Amygdala (tissue), 56 donors: Measurements from ENCODE around the gene ADGRG7.
A peak's percentile ranks its signal among the peaks of the same experiment; 100 is the strongest.
"Not testable (repeated sequence)": the region's sequence is repeated elsewhere in the genome, so short reads cannot be mapped to it uniquely, and the experiment has no call there.

Experiments used
- DNase-seq, 56 donors: peaks; one replicate each; lab custom pipeline; 2025; lab: John Stamatoyannopoulos, UW

Gene ADGRG7

GRCh38 chr3:100609305-100609704, at the start of gene ADGRG7:
Gene ADGRG7, plus strand, starts transcription at chr3:100609601. Its CDS starts 256 bp downstream, at chr3:100609857.
- no peak for DNase-seq

GRCh38 chr3:100560426-100560825, 49.0 kb upstream of the ADGRG7 start:
- no peak for DNase-seq

- DNase-seq = no peak
Observed at GRCh38 chr3:100561459-100562158, 47.8 kb upstream of the ADGRG7 start.

- no peak for DNase-seq
Observed at GRCh38 chr3:100562224-100562857, 47.1 kb upstream of the ADGRG7 start.

GRCh38 chr3:100563228-100563627, 46.2 kb upstream of the ADGRG7 start:
- DNase-seq = no peak

- no peak for DNase-seq
Observed at GRCh38 chr3:100563652-100564211, 45.7 kb upstream of the ADGRG7 start.

GRCh38 chr3:100570811-100571210, 38.6 kb upstream of the ADGRG7 start:
- no peak for DNase-seq

GRCh38 chr3:100574536-100574935, 34.9 kb upstream of the ADGRG7 start:
- no peak for DNase-seq

GRCh38 chr3:100575704-100576103, 33.7 kb upstream of the ADGRG7 start:
- DNase-seq = no peak

- no peak for DNase-seq
Observed at GRCh38 chr3:100577382-100578008, 31.9 kb upstream of the ADGRG7 start.

GRCh38 chr3:100578646-100579045, 30.8 kb upstream of the ADGRG7 start:
- DNase-seq = no peak

GRCh38 chr3:100580147-100580546, 29.3 kb upstream of the ADGRG7 start:
- DNase-seq = no peak

GRCh38 chr3:100581650-100582049, 27.8 kb upstream of the ADGRG7 start:
- no peak for DNase-seq

- DNase-seq = not testable (repeated sequence)
Observed at GRCh38 chr3:100582157-100582556, 27.2 kb upstream of the ADGRG7 start.

- no peak for DNase-seq
Observed at GRCh38 chr3:100584101-100584660, 25.2 kb upstream of the ADGRG7 start.

GRCh38 chr3:100586832-100587231, 22.6 kb upstream of the ADGRG7 start:
- no peak for DNase-seq

- no peak for DNase-seq
Observed at GRCh38 chr3:100588251-100588650, 21.1 kb upstream of the ADGRG7 start.

- DNase-seq = peak in 31 of 56 donors; percentile 1 to 76 (median 28)
Observed at GRCh38 chr3:100590114-100590839, 19.1 kb upstream of the ADGRG7 start.

- no peak for DNase-seq
Observed at GRCh38 chr3:100590840-100591147, 18.6 kb upstream of the ADGRG7 start.

- no peak for DNase-seq
Observed at GRCh38 chr3:100591411-100591810, 18.0 kb upstream of the ADGRG7 start.
